Upper lobe of left lung (tissue), 4 donors: ENCODE results near the gene TIMM44.
A peak's percentile ranks its signal among the peaks of the same experiment; 100 is the strongest.

Source experiments
- CTCF ChIP-seq, 6 experiments: fragments of 450-650 bp in 4 of 6; fragments of 200-600 bp in 2 of 6; sonication (generic) in 2 of 6; IDR thresholded peaks; one replicate each; pipeline ENCODE4 v1.5.1; 2016 to 2019; ENCODE audit warnings: antibody characterized with exemption in 6 of 6
- EP300 ChIP-seq, 4 donors: sonication (generic); formaldehyde crosslinking; IDR thresholded peaks; one replicate each; pipeline ENCODE4 v1.5.1; 2017; ENCODE audit warnings: antibody characterized with exemption in 4 of 4, control low read depth in 2 of 4
- POLR2A ChIP-seq, 4 donors: fragments of 450-650 bp; IDR thresholded peaks; one replicate each; pipeline ENCODE4 v1.5.1; 2016 to 2017; ENCODE audit warnings: antibody characterized with exemption in 4 of 4, mild to moderate bottlenecking in 2 of 4
- POLR2AphosphoS5 ChIP-seq, 2 donors: sonication (generic); formaldehyde crosslinking; IDR thresholded peaks; one replicate each; pipeline ENCODE4 v1.5.1; 2017; ENCODE audit warnings: antibody characterized with exemption in 2 of 2

- peak; percentile 71 to 92 (median 89) for TF ChIP-seq CTCF (IDR thresholded peaks at IDR 0.05)
- no peak for TF ChIP-seq POLR2A (IDR thresholded peaks at IDR 0.05)
- TF ChIP-seq POLR2AphosphoS5 (IDR thresholded peaks at IDR 0.05): no peak
- no peak for TF ChIP-seq EP300 (IDR thresholded peaks at IDR 0.05)
Measured at GRCh38 chr19:7925171-7925851, 18.2 kb downstream of the TIMM44 start.
